Thymus (tissue), 11 donors: Measurements from ENCODE around the gene ABAT. TPM values are rescaled to one million over a fixed set of nuclear protein-coding genes. Genes with fewer than 3 reads are reported as not detected.

Experiments used
- DNase-seq, 9 donors: peaks; one replicate each; pipeline ENCODE4 v3.0.0-alpha.2; 2013; ENCODE audit warnings: low spot score in 9 of 9, low read depth in 6 of 9, missing footprints in 1 of 9
- H3K27ac ChIP-seq, 2 donors: one replicate each; pipeline ENCODE4 v1.5.1; 2013; ENCODE audit warnings: control low read depth in 1 of 2, low read depth in 1 of 2, low read length in 1 of 2, mild to moderate bottlenecking in 1 of 2, moderate library complexity in 1 of 2
- H3K27me3 ChIP-seq, 2 donors: one replicate each; pipeline ENCODE4 v1.5.1; 2013; ENCODE audit warnings: low read length in 1 of 2; ENCODE audit not compliant: control insufficient read depth in 2 of 2, insufficient read depth in 1 of 2
- H3K36me3 ChIP-seq, 2 donors: one replicate each; pipeline ENCODE4 v1.5.1; 2013; ENCODE audit warnings: low read length in 1 of 2, mild to moderate bottlenecking in 1 of 2, moderate library complexity in 1 of 2; ENCODE audit not compliant: control insufficient read depth in 2 of 2, insufficient read depth in 2 of 2
- H3K4me1 ChIP-seq, 2 donors: one replicate each; pipeline ENCODE4 v1.5.1; 2013; ENCODE audit warnings: low read length in 2 of 2; ENCODE audit not compliant: control insufficient read depth in 2 of 2, insufficient read depth in 2 of 2
- H3K4me3 ChIP-seq, 2 donors: one replicate each; pipeline ENCODE4 v1.5.1; 2013; ENCODE audit warnings: low read length in 2 of 2, control low read depth in 1 of 2, mild to moderate bottlenecking in 1 of 2
- H3K9me3 ChIP-seq, 2 donors: one replicate each; pipeline ENCODE4 v1.5.1; 2013; ENCODE audit warnings: low read length in 1 of 2, mild to moderate bottlenecking in 1 of 2; ENCODE audit not compliant: control insufficient read depth in 2 of 2, insufficient read depth in 1 of 2
- WGBS: extraction: QIAGEN DNeasy Blood & Tissue Kit; methylation state at CpG from one replicate; pipeline ENCODE4 v1.1.7; 2013; 5-methylcytosine and 5-hydroxymethylcytosine counted together
- polyA plus RNA-seq: library from polyadenylated mRNA; stranded (reverse); fragments of 200-250 nt; gene quantifications from one replicate; pipeline ENCODE4 v1.2.3, GENCODE V29; 2013
- total RNA-seq: library from RNA; stranded (reverse); fragments of 120-200 nt; gene quantifications from one replicate; pipeline ENCODE4 v1.2.4, GENCODE V29; 2013
- donor health status: healthy.

Gene ABAT
- total and polyA plus RNA-seq, 2 donors = 3.4 to 8.6 TPM

- H3K36me3 ChIP-seq = no peaks in the 10 kb centered on the region
- no peak for DNase-seq
- no peak overlapping the region for H3K27ac ChIP-seq
- H3K27me3 ChIP-seq = no peaks in the 10 kb centered on the region
- H3K4me1 ChIP-seq = no peaks in the 10 kb centered on the region
- peaks cover 4 to 8% of the 10 kb centered on the region in 2 donors for H3K9me3 ChIP-seq
- H3K4me3 ChIP-seq = no peak overlapping the region
- WGBS = 65% methylated on average over 3 of the region's 3 CpGs
Measured at GRCh38 chr16:8685617-8686016, 11.2 kb downstream of the ABAT start.

DNA sequence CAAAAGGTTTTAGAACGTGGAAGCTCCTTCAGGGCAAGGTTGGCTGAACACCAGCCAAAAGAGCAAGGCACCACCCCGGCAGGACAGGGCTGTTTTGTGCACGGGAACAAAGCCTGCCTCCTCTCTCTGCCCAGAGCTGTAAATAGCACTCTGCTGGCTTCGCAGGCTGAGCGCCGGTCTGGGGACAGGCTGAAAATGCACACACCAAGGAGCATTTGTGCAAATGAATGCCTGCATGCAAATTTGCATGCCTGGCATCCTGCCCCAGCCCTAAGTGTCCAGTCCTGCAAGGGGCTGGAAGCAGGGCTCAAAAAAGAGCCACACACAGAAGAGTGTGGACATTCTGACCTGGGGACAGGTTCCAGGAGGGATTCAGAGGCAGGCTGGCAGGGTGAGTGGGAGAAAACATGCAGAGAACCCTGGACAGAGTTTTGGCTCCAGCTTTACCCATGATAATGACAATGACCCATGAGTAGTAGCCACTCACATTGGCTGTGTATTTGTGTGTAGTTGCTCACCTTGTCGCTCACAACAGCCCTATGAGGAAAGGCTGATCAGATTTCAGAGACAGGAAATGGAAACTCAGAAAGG, 11.7 kb downstream of the ABAT start:
- H3K27me3 ChIP-seq = no peaks in the 10 kb centered on the region
- peaks cover 4 to 8% of the 10 kb centered on the region in 2 donors for H3K9me3 ChIP-seq
- no peaks in the 10 kb centered on the region for H3K4me1 ChIP-seq
- WGBS = 88% methylated on average over 7 of the region's 7 CpGs
- H3K4me3 ChIP-seq = no peak overlapping the region
- DNase-seq = no peak
- H3K36me3 ChIP-seq = no peaks in the 10 kb centered on the region
- H3K27ac ChIP-seq = no peak overlapping the region

DNA sequence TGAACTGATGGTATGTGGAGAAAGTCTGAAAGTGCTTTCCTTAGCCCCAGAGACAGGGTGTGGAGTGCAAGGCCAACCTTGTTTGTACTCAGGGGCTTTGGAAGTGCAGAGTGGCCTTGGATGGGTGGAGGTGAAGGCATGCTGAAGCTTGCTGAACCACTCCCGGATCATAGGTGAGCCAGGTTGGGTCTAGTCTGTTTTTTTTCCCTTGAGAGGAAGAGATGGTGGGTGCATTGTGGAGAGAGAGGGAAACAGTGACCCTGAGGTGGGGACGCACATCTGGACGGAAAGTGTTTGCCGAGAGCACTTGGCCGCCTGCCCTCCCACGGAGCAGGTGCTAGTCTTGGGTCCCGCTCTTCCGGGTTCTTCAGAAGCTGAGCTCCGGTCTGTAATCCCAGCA, 12.5 kb downstream of the ABAT start:
- peaks cover 4 to 8% of the 10 kb centered on the region in 2 donors for H3K9me3 ChIP-seq
- H3K27ac ChIP-seq = no peak overlapping the region
- WGBS = 95% methylated on average over 9 of the region's 9 CpGs
- no peaks in the 10 kb centered on the region for H3K4me1 ChIP-seq
- no peaks in the 10 kb centered on the region for H3K36me3 ChIP-seq
- H3K27me3 ChIP-seq = no peaks in the 10 kb centered on the region
- DNase-seq = no peak
- no peak overlapping the region for H3K4me3 ChIP-seq

- H3K36me3 ChIP-seq = no peaks in the 10 kb centered on the region
Measured at GRCh38 chr16:8689686-8690085, 15.3 kb downstream of the ABAT start.

DNA sequence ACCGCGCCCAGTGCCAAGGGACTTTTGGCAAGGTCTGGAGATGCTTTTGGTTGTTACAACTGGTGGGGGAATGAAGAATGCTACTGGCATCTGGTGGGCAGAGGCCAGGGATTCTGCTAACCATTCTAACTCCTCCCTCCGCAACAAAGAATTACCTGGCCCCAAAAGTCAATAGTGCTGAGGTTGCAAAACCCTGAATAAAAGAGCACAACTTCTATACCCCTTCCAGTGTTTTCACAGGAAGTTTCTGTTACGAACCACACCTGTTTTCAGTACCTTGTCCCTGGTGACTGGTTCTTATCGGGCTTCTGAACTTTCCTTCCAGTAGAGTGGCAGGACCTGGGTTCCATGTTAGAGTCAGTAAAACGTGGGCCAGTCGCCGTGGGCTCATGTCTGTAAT, 17.3 kb downstream of the ABAT start:
- no peak overlapping the region for H3K27ac ChIP-seq
- 92% methylated on average over 8 of the region's 8 CpGs for WGBS
- H3K9me3 ChIP-seq = peaks cover 4 to 8% of the 10 kb centered on the region in 2 donors
- H3K27me3 ChIP-seq = no peaks in the 10 kb centered on the region
- no peak overlapping the region for H3K4me3 ChIP-seq
- no peaks in the 10 kb centered on the region for H3K36me3 ChIP-seq
- DNase-seq = no peak
- H3K4me1 ChIP-seq = no peaks in the 10 kb centered on the region

More at GRCh38 chr16:8689686-8690085, 15.3 kb downstream of the ABAT start:
- DNase-seq = no peak
- Histone ChIP-seq H3K27me3 (no peaks in the 10 kb centered on the region), H3K4me3 (no peak overlapping the region), H3K27ac (no peak overlapping the region), H3K9me3 (peaks cover 4 to 8% of the 10 kb centered on the region in 2 donors), H3K4me1 (no peaks in the 10 kb centered on the region)
- 78% methylated on average over 1 of the region's 1 CpG for WGBS

DNA sequence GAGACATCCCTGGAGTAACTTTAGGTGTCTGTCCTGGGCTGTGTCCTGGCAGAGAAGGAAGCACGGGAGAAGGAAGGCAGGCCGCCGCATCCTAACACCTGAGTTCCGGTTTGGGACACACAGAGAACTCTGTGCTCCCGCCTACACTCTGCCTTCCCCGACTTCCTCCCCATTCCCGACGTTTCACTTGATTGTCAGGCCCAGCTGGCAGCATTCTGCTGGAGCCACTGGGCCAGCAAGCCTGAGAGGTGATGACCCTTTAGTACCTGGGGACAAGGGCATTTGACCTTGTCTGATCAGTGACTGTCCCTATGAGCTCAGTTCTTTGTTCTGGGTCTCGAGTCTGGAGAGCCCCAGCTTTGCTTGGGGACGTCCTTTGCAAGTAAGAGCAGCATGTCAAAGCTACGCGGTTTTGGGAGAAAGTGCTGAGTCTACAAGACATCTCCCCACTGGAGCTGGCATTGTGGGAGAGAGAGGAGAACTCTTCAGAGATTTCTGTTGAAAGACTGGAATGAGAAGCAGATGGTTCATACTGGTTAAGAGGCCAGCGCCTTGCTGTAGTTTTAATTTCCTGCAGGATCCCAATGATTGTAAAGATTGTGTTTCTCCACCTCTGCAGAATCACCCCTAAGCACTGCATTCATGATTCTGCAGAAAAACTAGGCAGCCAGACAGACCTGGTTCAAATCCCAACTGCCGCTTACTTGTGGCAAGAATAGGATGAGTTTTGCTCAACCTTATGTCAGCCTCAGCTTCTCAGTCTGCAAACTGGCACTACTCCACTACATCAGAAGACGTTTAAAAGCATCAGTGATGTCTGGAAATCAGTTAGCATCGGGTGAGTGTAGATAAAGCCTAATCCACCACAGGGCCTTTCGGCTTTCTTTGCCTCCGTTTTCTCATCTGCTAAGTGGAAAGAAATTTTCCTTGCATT, 20.6 kb downstream of the ABAT start:
- H3K27ac ChIP-seq = no peak overlapping the region
- DNase-seq = no peak
- no peak overlapping the region for H3K4me3 ChIP-seq
- no peaks in the 10 kb centered on the region for H3K36me3 ChIP-seq
- no peaks in the 10 kb centered on the region for H3K4me1 ChIP-seq
- 92% methylated on average over 18 of the region's 18 CpGs for WGBS
- H3K27me3 ChIP-seq = no peaks in the 10 kb centered on the region
- H3K9me3 ChIP-seq = peaks cover 2% of the 10 kb centered on the region in 2 donors

DNA sequence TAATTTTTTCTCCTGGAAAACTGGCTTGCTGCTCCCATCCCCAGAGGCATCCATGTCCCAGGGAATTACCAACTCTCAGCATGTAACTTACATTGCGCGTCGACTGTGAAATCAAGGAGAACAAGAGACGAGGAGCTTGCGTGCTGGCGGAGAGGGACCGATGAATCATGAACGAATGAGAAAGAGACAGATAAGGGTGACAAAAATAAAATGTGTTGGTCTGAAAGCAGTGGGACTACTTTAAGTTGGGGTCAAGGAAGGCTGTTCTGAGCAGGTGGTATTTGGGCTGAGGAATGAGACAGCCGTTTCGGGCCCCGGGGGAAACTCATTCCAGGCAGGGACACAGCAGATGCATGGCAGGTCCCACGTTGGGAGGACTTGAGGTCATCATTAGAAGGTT, 22.5 kb downstream of the ABAT start:
- WGBS = 93% methylated on average over 12 of the region's 12 CpGs
- no peaks in the 10 kb centered on the region for H3K9me3 ChIP-seq

GRCh38 chr16:8697965-8698364, 23.5 kb downstream of the ABAT start:
- H3K4me3 ChIP-seq = no peak overlapping the region
- H3K36me3 ChIP-seq = no peaks in the 10 kb centered on the region
- 29% methylated on average over 3 of the region's 3 CpGs for WGBS
- H3K27ac ChIP-seq = no peak overlapping the region
- no peaks in the 10 kb centered on the region for H3K27me3 ChIP-seq
- no peaks in the 10 kb centered on the region for H3K4me1 ChIP-seq
- no peaks in the 10 kb centered on the region for H3K9me3 ChIP-seq
- no peak for DNase-seq

More for the DNA sequence above, 22.5 kb downstream of the ABAT start:
- H3K36me3 ChIP-seq = no peaks in the 10 kb centered on the region
- H3K27me3 ChIP-seq = no peaks in the 10 kb centered on the region
- H3K27ac ChIP-seq = no peak overlapping the region
- H3K4me1 ChIP-seq = no peaks in the 10 kb centered on the region
- DNase-seq = no peak
- no peak overlapping the region for H3K4me3 ChIP-seq

- WGBS = 98% methylated on average over 2 of the region's 2 CpGs
- no peak for DNase-seq
Measured at GRCh38 chr16:8703693-8704092, 29.3 kb downstream of the ABAT start.

More at GRCh38 chr16:8703693-8704092, 29.3 kb downstream of the ABAT start:
- H3K4me3 ChIP-seq = no peak overlapping the region
- no peaks in the 10 kb centered on the region for H3K4me1 ChIP-seq
- no peaks in the 10 kb centered on the region for H3K9me3 ChIP-seq
- no peak overlapping the region for H3K27ac ChIP-seq
- H3K27me3 ChIP-seq = no peaks in the 10 kb centered on the region
- no peaks in the 10 kb centered on the region for H3K36me3 ChIP-seq
